ENCODE results near the gene IFFO2.

Gene IFFO2

GRCh38 chr1:18955441-18956192 is 859 bp downstream of the IFFO2 start:
- TF ChIP-seq, protein P1, sequence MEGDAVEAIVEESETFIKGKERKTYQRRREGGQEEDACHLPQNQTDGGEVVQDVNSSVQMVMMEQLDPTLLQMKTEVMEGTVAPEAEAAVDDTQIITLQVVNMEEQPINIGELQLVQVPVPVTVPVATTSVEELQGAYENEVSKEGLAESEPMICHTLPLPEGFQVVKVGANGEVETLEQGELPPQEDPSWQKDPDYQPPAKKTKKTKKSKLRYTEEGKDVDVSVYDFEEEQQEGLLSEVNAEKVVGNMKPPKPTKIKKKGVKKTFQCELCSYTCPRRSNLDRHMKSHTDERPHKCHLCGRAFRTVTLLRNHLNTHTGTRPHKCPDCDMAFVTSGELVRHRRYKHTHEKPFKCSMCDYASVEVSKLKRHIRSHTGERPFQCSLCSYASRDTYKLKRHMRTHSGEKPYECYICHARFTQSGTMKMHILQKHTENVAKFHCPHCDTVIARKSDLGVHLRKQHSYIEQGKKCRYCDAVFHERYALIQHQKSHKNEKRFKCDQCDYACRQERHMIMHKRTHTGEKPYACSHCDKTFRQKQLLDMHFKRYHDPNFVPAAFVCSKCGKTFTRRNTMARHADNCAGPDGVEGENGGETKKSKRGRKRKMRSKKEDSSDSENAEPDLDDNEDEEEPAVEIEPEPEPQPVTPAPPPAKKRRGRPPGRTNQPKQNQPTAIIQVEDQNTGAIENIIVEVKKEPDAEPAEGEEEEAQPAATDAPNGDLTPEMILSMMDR (conservative IDR thresholded peaks at IDR 0.05), result peak; percentile 46
- H3K27ac ChIP-seq, result peak overlapping the region; percentile 80

- TF ChIP-seq, protein P1 (conservative IDR thresholded peaks at IDR 0.05), result no peak
- H3K27ac ChIP-seq, result peak overlapping the region; percentile 80
Observed at GRCh38 chr1:18955131-18955440, 1.4 kb downstream of the IFFO2 start.

- TF ChIP-seq, protein P1 (conservative IDR thresholded peaks at IDR 0.05), result no peak
- H3K27ac ChIP-seq, result no peak overlapping the region; the same call in 1 of the 2 replicates
Observed at GRCh38 chr1:18954270-18955071, 2.0 kb downstream of the IFFO2 start.

GRCh38 chr1:18953731-18954231 is 2.7 kb downstream of the IFFO2 start:
- no peak overlapping the region for H3K27ac ChIP-seq
- TF ChIP-seq, protein P1 (conservative IDR thresholded peaks at IDR 0.05), result no peak

- TF ChIP-seq, protein P1 (conservative IDR thresholded peaks at IDR 0.05), result no peak
- no peak overlapping the region for H3K27ac ChIP-seq
Observed at GRCh38 chr1:18951818-18952391, 4.6 kb downstream of the IFFO2 start.

DNA sequence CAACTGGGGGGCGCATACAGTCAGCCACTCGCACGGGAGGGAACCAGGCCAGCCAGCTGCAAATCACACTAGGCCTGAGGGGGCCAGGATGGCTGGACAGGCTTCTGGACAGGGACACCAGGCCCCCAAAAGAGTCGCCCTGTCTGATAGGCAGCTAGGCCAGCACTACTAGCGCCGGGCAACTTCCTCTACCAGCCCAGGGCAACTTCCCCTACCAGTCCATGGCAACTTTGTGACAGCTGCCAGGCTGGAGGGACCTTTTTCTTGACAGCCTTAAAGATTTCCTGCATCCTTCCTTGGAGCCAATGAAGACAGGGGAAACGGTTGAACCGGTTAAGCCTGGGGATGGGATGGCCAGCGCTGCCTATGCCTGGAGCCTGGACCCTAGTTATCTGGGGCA is 5.1 kb downstream of the IFFO2 start:
- TF ChIP-seq, protein P1 (conservative IDR thresholded peaks at IDR 0.05), result no peak
- H3K27ac ChIP-seq, result no peak overlapping the region

- TF ChIP-seq, protein P1 (conservative IDR thresholded peaks at IDR 0.05), result no peak
- no peak overlapping the region for H3K27ac ChIP-seq
Observed at GRCh38 chr1:18950401-18951026, 6.0 kb downstream of the IFFO2 start.
